ENCODE measurements around the gene DOCK3.

Gene DOCK3

GRCh38 chr3:51221959-51222358 is 547.2 kb downstream of the DOCK3 start:
- ATAC-seq: no peak
- TF ChIP-seq TSHZ2 (CRISPR knock-in tag; IDR thresholded peaks at IDR 0.05) (no peak), ZNF8 (CRISPR knock-in tag; IDR thresholded peaks at IDR 0.05) (no peak), TCF4 (CRISPR knock-in tag; IDR thresholded peaks at IDR 0.05; ENCODE audit: borderline replicate concordance) (no peak)
- TF ChIP-seq, protein P1, sequence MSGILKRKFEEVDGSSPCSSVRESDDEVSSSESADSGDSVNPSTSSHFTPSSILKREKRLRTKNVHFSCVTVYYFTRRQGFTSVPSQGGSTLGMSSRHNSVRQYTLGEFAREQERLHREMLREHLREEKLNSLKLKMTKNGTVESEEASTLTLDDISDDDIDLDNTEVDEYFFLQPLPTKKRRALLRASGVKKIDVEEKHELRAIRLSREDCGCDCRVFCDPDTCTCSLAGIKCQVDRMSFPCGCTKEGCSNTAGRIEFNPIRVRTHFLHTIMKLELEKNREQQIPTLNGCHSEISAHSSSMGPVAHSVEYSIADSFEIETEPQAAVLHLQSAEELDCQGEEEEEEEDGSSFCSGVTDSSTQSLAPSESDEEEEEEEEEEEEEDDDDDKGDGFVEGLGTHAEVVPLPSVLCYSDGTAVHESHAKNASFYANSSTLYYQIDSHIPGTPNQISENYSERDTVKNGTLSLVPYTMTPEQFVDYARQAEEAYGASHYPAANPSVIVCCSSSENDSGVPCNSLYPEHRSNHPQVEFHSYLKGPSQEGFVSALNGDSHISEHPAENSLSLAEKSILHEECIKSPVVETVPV (CRISPR knock-in tag; IDR thresholded peaks at IDR 0.05): no peak

GRCh38 chr3:51224283-51224682 is 549.6 kb downstream of the DOCK3 start:
- TF ChIP-seq, protein P2, sequence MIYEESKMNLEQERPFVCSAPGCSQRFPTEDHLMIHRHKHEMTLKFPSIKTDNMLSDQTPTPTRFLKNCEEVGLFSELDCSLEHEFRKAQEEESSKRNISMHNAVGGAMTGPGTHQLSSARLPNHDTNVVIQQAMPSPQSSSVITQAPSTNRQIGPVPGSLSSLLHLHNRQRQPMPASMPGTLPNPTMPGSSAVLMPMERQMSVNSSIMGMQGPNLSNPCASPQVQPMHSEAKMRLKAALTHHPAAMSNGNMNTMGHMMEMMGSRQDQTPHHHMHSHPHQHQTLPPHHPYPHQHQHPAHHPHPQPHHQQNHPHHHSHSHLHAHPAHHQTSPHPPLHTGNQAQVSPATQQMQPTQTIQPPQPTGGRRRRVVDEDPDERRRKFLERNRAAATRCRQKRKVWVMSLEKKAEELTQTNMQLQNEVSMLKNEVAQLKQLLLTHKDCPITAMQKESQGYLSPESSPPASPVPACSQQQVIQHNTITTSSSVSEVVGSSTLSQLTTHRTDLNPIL (CRISPR knock-in tag; IDR thresholded peaks at IDR 0.05; ENCODE audit: low read depth): no peak
- no peak for TF ChIP-seq ZC3H10 (CRISPR knock-in tag; IDR thresholded peaks at IDR 0.05)
- TF ChIP-seq ISL1 (CRISPR knock-in tag; IDR thresholded peaks at IDR 0.05): no peak
- no peak for TF ChIP-seq SNAI2 (CRISPR knock-in tag; IDR thresholded peaks at IDR 0.05)
- TF ChIP-seq TSHZ2 (CRISPR knock-in tag; IDR thresholded peaks at IDR 0.05): no peak
- no peak for TF ChIP-seq CSDC2 (CRISPR knock-in tag; IDR thresholded peaks at IDR 0.05)
- no peak for TF ChIP-seq ARNTL (CRISPR knock-in tag; IDR thresholded peaks at IDR 0.05; ENCODE audit: borderline replicate concordance, low read depth)
- no peak for TF ChIP-seq OSR1 (CRISPR knock-in tag; IDR thresholded peaks at IDR 0.05)
- no peak for TF ChIP-seq ZNF8 (CRISPR knock-in tag; IDR thresholded peaks at IDR 0.05)
- no peak for TF ChIP-seq ZFP3 (CRISPR knock-in tag; IDR thresholded peaks at IDR 0.05)
- no peak for TF ChIP-seq BACH2 (CRISPR knock-in tag; IDR thresholded peaks at IDR 0.05; ENCODE audit: borderline replicate concordance)
- TF ChIP-seq, protein P1 (CRISPR knock-in tag; IDR thresholded peaks at IDR 0.05): no peak
- TF ChIP-seq TOX (CRISPR knock-in tag; IDR thresholded peaks at IDR 0.05; ENCODE audit: borderline replicate concordance): no peak
- TF ChIP-seq ZFP30 (CRISPR knock-in tag; IDR thresholded peaks at IDR 0.05): no peak
- no peak for TF ChIP-seq ZNF565 (CRISPR knock-in tag; conservative IDR thresholded peaks at IDR 0.05; ENCODE audit: low read depth)
- TF ChIP-seq, protein P3, sequence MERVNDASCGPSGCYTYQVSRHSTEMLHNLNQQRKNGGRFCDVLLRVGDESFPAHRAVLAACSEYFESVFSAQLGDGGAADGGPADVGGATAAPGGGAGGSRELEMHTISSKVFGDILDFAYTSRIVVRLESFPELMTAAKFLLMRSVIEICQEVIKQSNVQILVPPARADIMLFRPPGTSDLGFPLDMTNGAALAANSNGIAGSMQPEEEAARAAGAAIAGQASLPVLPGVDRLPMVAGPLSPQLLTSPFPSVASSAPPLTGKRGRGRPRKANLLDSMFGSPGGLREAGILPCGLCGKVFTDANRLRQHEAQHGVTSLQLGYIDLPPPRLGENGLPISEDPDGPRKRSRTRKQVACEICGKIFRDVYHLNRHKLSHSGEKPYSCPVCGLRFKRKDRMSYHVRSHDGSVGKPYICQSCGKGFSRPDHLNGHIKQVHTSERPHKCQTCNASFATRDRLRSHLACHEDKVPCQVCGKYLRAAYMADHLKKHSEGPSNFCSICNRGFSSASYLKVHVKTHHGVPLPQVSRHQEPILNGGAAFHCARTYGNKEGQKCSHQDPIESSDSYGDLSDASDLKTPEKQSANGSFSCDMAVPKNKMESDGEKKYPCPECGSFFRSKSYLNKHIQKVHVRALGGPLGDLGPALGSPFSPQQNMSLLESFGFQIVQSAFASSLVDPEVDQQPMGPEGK (CRISPR knock-in tag; IDR thresholded peaks at IDR 0.05; ENCODE audit: borderline replicate concordance): no peak
- no peak for TF ChIP-seq TCF4 (CRISPR knock-in tag; IDR thresholded peaks at IDR 0.05; ENCODE audit: borderline replicate concordance)
- TF ChIP-seq, protein P4, sequence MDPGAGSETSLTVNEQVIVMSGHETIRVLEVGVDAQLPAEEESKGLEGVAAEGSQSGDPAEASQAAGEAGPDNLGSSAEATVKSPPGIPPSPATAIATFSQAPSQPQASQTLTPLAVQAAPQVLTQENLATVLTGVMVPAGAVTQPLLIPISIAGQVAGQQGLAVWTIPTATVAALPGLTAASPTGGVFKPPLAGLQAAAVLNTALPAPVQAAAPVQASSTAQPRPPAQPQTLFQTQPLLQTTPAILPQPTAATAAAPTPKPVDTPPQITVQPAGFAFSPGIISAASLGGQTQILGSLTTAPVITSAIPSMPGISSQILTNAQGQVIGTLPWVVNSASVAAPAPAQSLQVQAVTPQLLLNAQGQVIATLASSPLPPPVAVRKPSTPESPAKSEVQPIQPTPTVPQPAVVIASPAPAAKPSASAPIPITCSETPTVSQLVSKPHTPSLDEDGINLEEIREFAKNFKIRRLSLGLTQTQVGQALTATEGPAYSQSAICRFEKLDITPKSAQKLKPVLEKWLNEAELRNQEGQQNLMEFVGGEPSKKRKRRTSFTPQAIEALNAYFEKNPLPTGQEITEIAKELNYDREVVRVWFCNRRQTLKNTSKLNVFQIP (CRISPR knock-in tag; IDR thresholded peaks at IDR 0.05; ENCODE audit: borderline replicate concordance, low read depth): no peak
- no peak for TF ChIP-seq PPARA (CRISPR knock-in tag; IDR thresholded peaks at IDR 0.05; ENCODE audit: borderline replicate concordance)
- no peak for ATAC-seq
